ENCODE results near the gene MYCBPAP.

Gene MYCBPAP

GRCh38 chr17:50541716-50542688, 33.8 kb downstream of the MYCBPAP start:
- peak; percentile 93 for DNase-seq (ENCODE audit: low spot score)
- ChIA-PET CTCF (interaction anchor here (0.6 to 1.9 kb wide), 12 partner anchors 8 to 507 kb away, joined by 3 to 9 read pairs (median 4); partner anchors contain the start of gene LRRC59), POLR2A (ENCODE audit: low non-redundant PET) (interaction anchor here (1.0 kb wide), 1 partner anchor 59 kb away, joined by 6 read pairs; no protein-coding TSS in a partner anchor)
- TF ChIP-seq CTCF (conservative IDR thresholded peaks at IDR 0.05; ENCODE audit: low read depth): peak; percentile 38
- peak overlapping the region; percentile 83 for H3K27ac ChIP-seq

GRCh38 chr17:50542795-50543774, 34.8 kb downstream of the MYCBPAP start:
- DNase-seq (ENCODE audit: low spot score): no peak
- TF ChIP-seq CTCF (conservative IDR thresholded peaks at IDR 0.05; ENCODE audit: low read depth): no peak
- CTCF ChIA-PET: interaction anchor here (0.5 to 1.9 kb wide), 11 partner anchors 9 to 87 kb away, joined by 3 to 9 read pairs (median 3); no protein-coding TSS in a partner anchor
- H3K27ac ChIP-seq: peak overlapping the region; percentile 83
- POLR2A ChIA-PET (ENCODE audit: low non-redundant PET): interaction anchor here (1.0 kb wide), 1 partner anchor 60 kb away, joined by 6 read pairs; no protein-coding TSS in a partner anchor

- ChIA-PET POLR2A (ENCODE audit: low non-redundant PET) (no interaction called here), CTCF (interaction anchor here (0.6 to 1.1 kb wide), 2 partner anchors 22 to 61 kb away, joined by 3 to 4 read pairs; no protein-coding TSS in a partner anchor)
- DNase-seq (ENCODE audit: low spot score): no peak
- no peak overlapping the region for H3K27ac ChIP-seq
- no peak for TF ChIP-seq CTCF (conservative IDR thresholded peaks at IDR 0.05; ENCODE audit: low read depth)
These were observed 36.3 kb downstream of the MYCBPAP start for GRCh38 chr17:50544516-50544915.

- no peak overlapping the region for H3K27ac ChIP-seq
- no peak for TF ChIP-seq CTCF (conservative IDR thresholded peaks at IDR 0.05; ENCODE audit: low read depth)
- no peak for DNase-seq (ENCODE audit: low spot score)
- ChIA-PET CTCF (interaction anchor here (0.6 to 0.7 kb wide), 2 partner anchors 81 to 318 kb away, joined by 3 read pairs; no protein-coding TSS in a partner anchor), POLR2A (ENCODE audit: low non-redundant PET) (no interaction called here)
These were observed 37.1 kb downstream of the MYCBPAP start for GRCh38 chr17:50545311-50545710.

- no peak for DNase-seq (ENCODE audit: low spot score)
- H3K27ac ChIP-seq: peak overlapping the region; percentile 83
- TF ChIP-seq CTCF (conservative IDR thresholded peaks at IDR 0.05; ENCODE audit: low read depth): no peak
- CTCF ChIA-PET: interaction anchor here (0.5 to 1.0 kb wide), 7 partner anchors 28 to 210 kb away, joined by 3 to 12 read pairs (median 4); no protein-coding TSS in a partner anchor
- POLR2A ChIA-PET (ENCODE audit: low non-redundant PET): no interaction called here
These were observed 38.4 kb downstream of the MYCBPAP start for GRCh38 chr17:50546701-50547034.
